ENCODE results near the gene AGPAT4.
A peak's percentile ranks its signal among the peaks of the same experiment; 100 is the strongest.

The AGPAT4 gene

GRCh38 chr6:161223646-161224045 is 50.2 kb downstream of the AGPAT4 start:
- TF ChIP-seq CTCF (IDR thresholded peaks at IDR 0.05; ENCODE audit: insufficient read depth, low read depth, low read length, missing control alignments): no peak
- no peak overlapping the region for H3K4me3 ChIP-seq (ENCODE audit: low read length)
- no peak for DNase-seq (ENCODE audit: low read depth)

- TF ChIP-seq CTCF (IDR thresholded peaks at IDR 0.05; ENCODE audit: insufficient read depth, low read depth, low read length, missing control alignments): no peak
- DNase-seq (ENCODE audit: low read depth): no peak
- no peak overlapping the region for H3K4me3 ChIP-seq (ENCODE audit: low read length)
Measured at GRCh38 chr6:161222706-161223234, 51.1 kb downstream of the AGPAT4 start.

GRCh38 chr6:161220346-161220745 is 53.5 kb downstream of the AGPAT4 start:
- no peak for DNase-seq (ENCODE audit: low read depth)

GRCh38 chr6:161219680-161220079 is 54.2 kb downstream of the AGPAT4 start:
- DNase-seq (ENCODE audit: low read depth): no peak
- TF ChIP-seq CTCF (IDR thresholded peaks at IDR 0.05; ENCODE audit: insufficient read depth, low read depth, low read length, missing control alignments): no peak
- no peak overlapping the region for H3K4me3 ChIP-seq (ENCODE audit: low read length)

More at GRCh38 chr6:161220346-161220745, 53.5 kb downstream of the AGPAT4 start:
- H3K4me3 ChIP-seq (ENCODE audit: low read length): no peak overlapping the region
- TF ChIP-seq CTCF (IDR thresholded peaks at IDR 0.05; ENCODE audit: insufficient read depth, low read depth, low read length, missing control alignments): no peak

- H3K4me3 ChIP-seq (ENCODE audit: low read length): no peak overlapping the region
- peak; percentile 3 for TF ChIP-seq CTCF (IDR thresholded peaks at IDR 0.05; ENCODE audit: insufficient read depth, low read depth, low read length, missing control alignments)
- DNase-seq (ENCODE audit: low read depth): no peak
Measured at GRCh38 chr6:161218222-161218621, 55.6 kb downstream of the AGPAT4 start.

- DNase-seq (ENCODE audit: low read depth): no peak
- no peak for TF ChIP-seq CTCF (IDR thresholded peaks at IDR 0.05; ENCODE audit: insufficient read depth, low read depth, low read length, missing control alignments)
Measured at GRCh38 chr6:161217628-161218027, 56.2 kb downstream of the AGPAT4 start.

GRCh38 chr6:161216616-161217205 is 57.1 kb downstream of the AGPAT4 start:
- TF ChIP-seq CTCF (IDR thresholded peaks at IDR 0.05; ENCODE audit: insufficient read depth, low read depth, low read length, missing control alignments): no peak
- no peak for DNase-seq (ENCODE audit: low read depth)
- H3K4me3 ChIP-seq (ENCODE audit: low read length): no peak overlapping the region

More at GRCh38 chr6:161217628-161218027, 56.2 kb downstream of the AGPAT4 start:
- no peak overlapping the region for H3K4me3 ChIP-seq (ENCODE audit: low read length)
